Mucosa of descending colon (tissue), 3 donors: ENCODE measurements around the gene BPIFA1. TPM values are rescaled to one million over a fixed set of nuclear protein-coding genes. Genes with fewer than 3 reads are reported as not detected.

Source experiments
- ATAC-seq: fragments of 200-7000 bp; cut with Tn5 transposase; one replicate; pipeline ENCODE4 v1.9.1; 2020; ENCODE audit warnings: mild to moderate bottlenecking, moderate library complexity
- DNase-seq, 3 donors: peaks; one replicate each; pipeline ENCODE4 v3.0.0-alpha.2; 2020
- H3K36me3 ChIP-seq: fragments of 200-600 bp; one replicate; pipeline ENCODE4 v1.8.0; 2021; ENCODE audit warnings: low read depth, mild to moderate bottlenecking
- H3K4me1 ChIP-seq: fragments of 200-600 bp; one replicate; pipeline ENCODE4 v1.8.0; 2021; ENCODE audit warnings: low read depth, mild to moderate bottlenecking
- H3K4me3 ChIP-seq: fragments of 200-600 bp; one replicate; pipeline ENCODE4 v1.8.0; 2021; ENCODE audit warnings: mild to moderate bottlenecking
- H3K9me3 ChIP-seq: fragments of 200-600 bp; one replicate; pipeline ENCODE4 v1.8.0; 2021; ENCODE audit warnings: mild to moderate bottlenecking
- CTCF ChIP-seq: fragments of 200-600 bp; IDR thresholded peaks from one replicate; pipeline ENCODE4 v1.8.0; 2022; ENCODE audit warnings: antibody characterized with exemption, mild to moderate bottlenecking
- intact Hi-C, 2 donors: fragments of 100-400 bp; cut with DNase I in 1 of 2; cut with micrococcal nuclease in 1 of 2; formaldehyde crosslinking; loops; one replicate each; pipeline versions ENCODE4 v1.11.0 to v1.11.1; 2022; cut with DNase I, micrococcal nuclease
- total RNA-seq, 3 donors: library from RNA; stranded (reverse); fragmentation: NEBNext Ultra II Directional in 2 of 3; extraction: Animal tissue kit (Norgen Biotek cat#: 25700) in 2 of 3; gene quantifications; one replicate each; pipeline versions ENCODE4 v1.2.1 to v1.2.4, GENCODE V29; 2021 to 2023
- donor health status: DM: no; HTN: no; CAD: no; lungs with moderate emphysema.
- donor health status: DM: no; HTN: no; CAD: no.
- donor health status: DM: no; HTN: yes; CAD: no.

BPIFA1 gene
- total RNA-seq, 3 donors from 2014 or later, result not detected

GRCh38 chr20:33282196-33282934, 46.6 kb downstream of the BPIFA1 start:
- no peak for ATAC-seq
- no peaks in the 10 kb centered on the region for H3K4me1 ChIP-seq
- no peak for TF ChIP-seq CTCF
- no peaks in the 10 kb centered on the region for H3K36me3 ChIP-seq
- H3K9me3 ChIP-seq, result no peaks in the 10 kb centered on the region
- no peak overlapping the region for H3K4me3 ChIP-seq
- intact Hi-C loops, result no loop called here
- DNase-seq, result no peak

GRCh38 chr20:33282991-33283555, 47.3 kb downstream of the BPIFA1 start, which contains the start of gene BPIFB1:
Gene BPIFB1, plus strand, starts transcription at chr20:33283214. Its CDS starts 2,860 bp downstream, at chr20:33286074.
- ATAC-seq (no peak), DNase-seq (no peak)
- no peak within 1 kb of the TSS for H3K4me3 ChIP-seq
- TF ChIP-seq CTCF, result no peak
- no peaks in the 10 kb centered on the region for H3K36me3 ChIP-seq
- no peaks in the 10 kb centered on the region for H3K4me1 ChIP-seq
- intact Hi-C loops, result no loop called here
- H3K9me3 ChIP-seq, result no peaks in the 10 kb centered on the region

- no peaks in the 10 kb centered on the region for H3K4me1 ChIP-seq
- intact Hi-C loops, result no loop called here
- H3K9me3 ChIP-seq, result no peaks in the 10 kb centered on the region
- TF ChIP-seq CTCF, result no peak
- H3K36me3 ChIP-seq, result no peaks in the 10 kb centered on the region
- no peak overlapping the region for H3K4me3 ChIP-seq
- DNase-seq, result no peak
- no peak for ATAC-seq
These were observed 48.5 kb downstream of the BPIFA1 start for GRCh38 chr20:33284284-33284683.

- no peaks in the 10 kb centered on the region for H3K9me3 ChIP-seq
- ATAC-seq, result no peak
- no peak for TF ChIP-seq CTCF
- no peak for DNase-seq
- no peaks in the 10 kb centered on the region for H3K36me3 ChIP-seq
- no peaks in the 10 kb centered on the region for H3K4me1 ChIP-seq
- no peak overlapping the region for H3K4me3 ChIP-seq
- intact Hi-C loops, result no loop called here
These were observed 49.1 kb downstream of the BPIFA1 start for GRCh38 chr20:33284937-33285336.

- H3K4me3 ChIP-seq, result no peak overlapping the region
- intact Hi-C loops, result no loop called here
- H3K36me3 ChIP-seq, result no peaks in the 10 kb centered on the region
- TF ChIP-seq CTCF, result no peak
- H3K4me1 ChIP-seq, result no peaks in the 10 kb centered on the region
- H3K9me3 ChIP-seq, result no peaks in the 10 kb centered on the region
- no peak for ATAC-seq
- DNase-seq, result no peak
These were observed 50.2 kb downstream of the BPIFA1 start for GRCh38 chr20:33285861-33286495.
